ENCODE results near the gene MAP3K19. TPM values are rescaled to one million over a fixed set of nuclear protein-coding genes. Genes with fewer than 3 reads are reported as not detected.

Gene MAP3K19
- total RNA-seq, 1 experiment from 2014 or later = not detected

GRCh38 chr2:134976074-134976702, 71.1 kb downstream of the MAP3K19 start (continued):
- TF ChIP-seq ZBTB33 (IDR thresholded peaks at IDR 0.05; ENCODE audit: extremely low read depth, insufficient replicate concordance, low read length) (no peak), ATF3 (IDR thresholded peaks at IDR 0.05) (no peak)

- no peak for TF ChIP-seq POLR2AphosphoS5 (IDR thresholded peaks at IDR 0.05; ENCODE audit: low read depth, low read length)
- TF ChIP-seq EZH2phosphoT487 (IDR thresholded peaks at IDR 0.05; ENCODE audit: borderline replicate concordance) = no peak
- Histone ChIP-seq H3K9me2 (ENCODE audit: insufficient read depth) (no peaks in the 10 kb centered on the region), H3K4me3 (replicated peaks in 1 of 2; ENCODE audit: low read depth in 1 of 2, low read length in 2 of 2) (no peak overlapping the region), H3K9ac (ENCODE audit: low read length) (no peak overlapping the region), H2AFZ (ENCODE audit: low read depth, low read length, poor library complexity, severe bottlenecking) (no peak overlapping the region), H3K4me2 (ENCODE audit: low read length) (no peak overlapping the region), H4K20me1 (ENCODE audit: insufficient read depth) (no peaks in the 10 kb centered on the region), H3K36me3 (ENCODE audit: control insufficient read depth in 1 of 2, insufficient read depth in 2 of 2, low read length in 2 of 2) (no peaks in the 10 kb centered on the region), H3K9me3 (ENCODE audit: control insufficient read depth in 1 of 2, insufficient read depth in 1 of 2, low read depth in 1 of 2, low read length in 2 of 2) (no peaks in the 10 kb centered on the region), H3K27me3 (ENCODE audit: insufficient read depth, low read length) (no peaks in the 10 kb centered on the region), H3K4me1 (ENCODE audit: control insufficient read depth in 1 of 2, insufficient read depth in 2 of 2, low read length in 2 of 2) (no peaks in the 10 kb centered on the region), H3K79me2 (ENCODE audit: insufficient read depth, low read length) (no peaks in the 10 kb centered on the region), H3K27ac (ENCODE audit: low read depth, low read length) (no peak overlapping the region)
- RAD21 ChIA-PET (ENCODE audit: low non-redundant PET in 1 of 2, low total read pairs in 2 of 2, uncharacterized antibody in 2 of 2, unreplicated experiment in 2 of 2) = no interaction called here
- ATAC-seq = no peak
- BruUV-seq (replicated peaks) = no TSS peak
- POLR2A ChIA-PET = no interaction called here
- DNase-seq (ENCODE audit: low read depth, low spot score) = no peak
- CTCF ChIA-PET = interaction anchor here (1.1 kb wide), 1 partner anchor 14 kb away, joined by 3 read pairs; no protein-coding TSS in a partner anchor
- intact Hi-C loops (cut with micrococcal nuclease) = no loop called here
Measured at GRCh38 chr2:134975281-134976009, 71.8 kb downstream of the MAP3K19 start.

Data from HCT116 (cell line).